Activated CD4-positive, alpha-beta T cell treated with anti-CD3 and anti-CD28 coated beads, Interleukin-2, amount 10 ng/mL, durations not matched to agents 24 days and 14 days (primary cell): ENCODE measurements around the gene PLPPR3. TPM values are rescaled to one million over a fixed set of nuclear protein-coding genes. Genes with fewer than 3 reads are reported as not detected.

Experiments
- DNase-seq: peaks from one replicate; pipeline ENCODE4 v3.0.0; 2022
- H3K27ac Mint-ChIP-seq: one replicate; pipeline ENCODE4 v1.8.0; 2022; ENCODE audit warnings: mild to moderate bottlenecking, mixed read lengths
- H3K27me3 Mint-ChIP-seq: one replicate; pipeline ENCODE4 v1.8.0; 2022; ENCODE audit warnings: mixed read lengths
- H3K36me3 Mint-ChIP-seq: one replicate; pipeline ENCODE4 v1.8.0; 2022; ENCODE audit warnings: low read depth, mild to moderate bottlenecking, mixed read lengths
- H3K4me1 Mint-ChIP-seq: one replicate; pipeline ENCODE4 v1.8.0; 2021; ENCODE audit warnings: mixed read lengths
- H3K4me3 Mint-ChIP-seq: one replicate; pipeline ENCODE4 v1.8.0; 2022; ENCODE audit warnings: mild to moderate bottlenecking, moderate library complexity, mixed read lengths
- H3K9me3 Mint-ChIP-seq: one replicate; pipeline ENCODE4 v1.8.0; 2021; ENCODE audit warnings: mixed read lengths
- intact Hi-C: fragments of 100-400 bp; cut with micrococcal nuclease; formaldehyde crosslinking; loops from one replicate; pipeline ENCODE4 v1.15.1; 2023
- total RNA-seq: library from RNA; stranded (reverse); gene quantifications from 2 replicates; pipeline ENCODE4 v1.2.3, GENCODE V29; 2022

PLPPR3 gene
- total RNA-seq, 1 donor from 2014 or later: not detected

- Mint-ChIP-seq H3K27me3 (no peaks in the 10 kb centered on the region), H3K36me3 (peaks cover 67% of the 10 kb centered on the region), H3K27ac (no peak overlapping the region), H3K4me3 (no peak overlapping the region), H3K9me3 (no peaks in the 10 kb centered on the region), H3K4me1 (peaks cover 26% of the 10 kb centered on the region)
- DNase-seq: no peak
- intact Hi-C loops: no loop called here
Observed at GRCh38 chr19:804419-805165, 17.2 kb downstream of the PLPPR3 start.

GRCh38 chr19:803686-804418 lies 17.9 kb downstream of the PLPPR3 start:
- Mint-ChIP-seq H3K9me3 (no peaks in the 10 kb centered on the region), H3K27ac (no peak overlapping the region), H3K4me1 (peaks cover 32% of the 10 kb centered on the region), H3K27me3 (no peaks in the 10 kb centered on the region), H3K4me3 (no peak overlapping the region), H3K36me3 (peaks cover 69% of the 10 kb centered on the region)
- intact Hi-C loops: no loop called here
- no peak for DNase-seq

- no peak for DNase-seq
- intact Hi-C loops: no loop called here
- no peak overlapping the region for H3K4me3 Mint-ChIP-seq
- peaks cover 74% of the 10 kb centered on the region for H3K36me3 Mint-ChIP-seq
- peaks cover 32% of the 10 kb centered on the region for H3K4me1 Mint-ChIP-seq
- H3K27ac Mint-ChIP-seq: peak overlapping the region; percentile 71
- no peaks in the 10 kb centered on the region for H3K27me3 Mint-ChIP-seq
- H3K9me3 Mint-ChIP-seq: no peaks in the 10 kb centered on the region
Observed at GRCh38 chr19:803099-803561, 18.6 kb downstream of the PLPPR3 start.

- H3K9me3 Mint-ChIP-seq: no peaks in the 10 kb centered on the region
- intact Hi-C loops: no loop called here
- H3K27me3 Mint-ChIP-seq: no peaks in the 10 kb centered on the region
- no peak for DNase-seq
- peaks cover 68% of the 10 kb centered on the region for H3K36me3 Mint-ChIP-seq
- H3K4me3 Mint-ChIP-seq: peak overlapping the region; percentile 54
- no peak overlapping the region for H3K27ac Mint-ChIP-seq
- peaks cover 30% of the 10 kb centered on the region for H3K4me1 Mint-ChIP-seq
Observed at GRCh38 chr19:802498-803098, 19.2 kb downstream of the PLPPR3 start.

GRCh38 chr19:801861-802497 lies 19.8 kb downstream of the PLPPR3 start:
- DNase-seq: no peak
- H3K4me3 Mint-ChIP-seq: peak overlapping the region; percentile 78
- H3K27ac Mint-ChIP-seq: peak overlapping the region; percentile 20
- peaks cover 27% of the 10 kb centered on the region for H3K4me1 Mint-ChIP-seq
- intact Hi-C loops: no loop called here
- no peaks in the 10 kb centered on the region for H3K9me3 Mint-ChIP-seq
- H3K27me3 Mint-ChIP-seq: peaks cover under 1% of the 10 kb centered on the region
- peaks cover 63% of the 10 kb centered on the region for H3K36me3 Mint-ChIP-seq

- H3K27me3 Mint-ChIP-seq: peaks cover 1% of the 10 kb centered on the region
- peaks cover 61% of the 10 kb centered on the region for H3K36me3 Mint-ChIP-seq
- peak overlapping the region; percentile 78 for H3K4me3 Mint-ChIP-seq
- no peaks in the 10 kb centered on the region for H3K9me3 Mint-ChIP-seq
- peak overlapping the region; percentile 63 for H3K27ac Mint-ChIP-seq
- DNase-seq: peak; percentile 72
- H3K4me1 Mint-ChIP-seq: peaks cover 31% of the 10 kb centered on the region
- intact Hi-C loops: no loop called here
Observed at GRCh38 chr19:801030-801860, 20.5 kb downstream of the PLPPR3 start.

- H3K27ac Mint-ChIP-seq: peak overlapping the region; percentile 85
- intact Hi-C loops: no loop called here
- DNase-seq: peak; percentile 67
- peaks cover 31% of the 10 kb centered on the region for H3K4me1 Mint-ChIP-seq
- H3K27me3 Mint-ChIP-seq: peaks cover 1% of the 10 kb centered on the region
- H3K4me3 Mint-ChIP-seq: peak overlapping the region; percentile 92
- H3K36me3 Mint-ChIP-seq: peaks cover 59% of the 10 kb centered on the region
- no peaks in the 10 kb centered on the region for H3K9me3 Mint-ChIP-seq
Observed at GRCh38 chr19:800360-801029, 21.3 kb downstream of the PLPPR3 start.

GRCh38 chr19:799076-799881 lies 22.5 kb downstream of the PLPPR3 start:
- H3K36me3 Mint-ChIP-seq: peaks cover 55% of the 10 kb centered on the region
- intact Hi-C loops: no loop called here
- H3K27ac Mint-ChIP-seq: peak overlapping the region; percentile 85
- H3K4me3 Mint-ChIP-seq: peak overlapping the region; percentile 92
- DNase-seq: peak; percentile 77
- H3K4me1 Mint-ChIP-seq: peaks cover 31% of the 10 kb centered on the region
- H3K27me3 Mint-ChIP-seq: peaks cover 1% of the 10 kb centered on the region
- no peaks in the 10 kb centered on the region for H3K9me3 Mint-ChIP-seq

GRCh38 chr19:798415-799075 lies 23.2 kb downstream of the PLPPR3 start:
- H3K27me3 Mint-ChIP-seq: peaks cover 1% of the 10 kb centered on the region
- intact Hi-C loops: no loop called here
- no peaks in the 10 kb centered on the region for H3K9me3 Mint-ChIP-seq
- peaks cover 48% of the 10 kb centered on the region for H3K36me3 Mint-ChIP-seq
- H3K4me1 Mint-ChIP-seq: peaks cover 31% of the 10 kb centered on the region
- DNase-seq: peak; percentile 77
- peak overlapping the region; percentile 92 for H3K4me3 Mint-ChIP-seq
- H3K27ac Mint-ChIP-seq: peak overlapping the region; percentile 88

GRCh38 chr19:797528-798414 lies 24.0 kb downstream of the PLPPR3 start:
- peak; percentile 97 for DNase-seq
- peaks cover 1% of the 10 kb centered on the region for H3K27me3 Mint-ChIP-seq
- H3K4me3 Mint-ChIP-seq: peak overlapping the region; percentile 92
- H3K4me1 Mint-ChIP-seq: peaks cover 29% of the 10 kb centered on the region
- H3K27ac Mint-ChIP-seq: peak overlapping the region; percentile 88
- intact Hi-C loops: loop anchor here (1.0 to 2.0 kb wide), 7 partner anchors 27 to 610 kb away; partner anchors contain the start of genes DAZAP1, MIDN, POLRMT and RNF126
- no peaks in the 10 kb centered on the region for H3K9me3 Mint-ChIP-seq
- H3K36me3 Mint-ChIP-seq: peaks cover 42% of the 10 kb centered on the region
